ENCODE results near the gene CLEC18B. TPM values are rescaled to one million over a fixed set of nuclear protein-coding genes. Genes with fewer than 3 reads are reported as not detected.
"Not testable (repeated sequence)": the region's sequence is repeated elsewhere in the genome, so short reads cannot be mapped to it uniquely, and the experiment has no call there.

CLEC18B gene
- total RNA-seq, 1 donor from 2014 or later = 0.79 TPM

DNA sequence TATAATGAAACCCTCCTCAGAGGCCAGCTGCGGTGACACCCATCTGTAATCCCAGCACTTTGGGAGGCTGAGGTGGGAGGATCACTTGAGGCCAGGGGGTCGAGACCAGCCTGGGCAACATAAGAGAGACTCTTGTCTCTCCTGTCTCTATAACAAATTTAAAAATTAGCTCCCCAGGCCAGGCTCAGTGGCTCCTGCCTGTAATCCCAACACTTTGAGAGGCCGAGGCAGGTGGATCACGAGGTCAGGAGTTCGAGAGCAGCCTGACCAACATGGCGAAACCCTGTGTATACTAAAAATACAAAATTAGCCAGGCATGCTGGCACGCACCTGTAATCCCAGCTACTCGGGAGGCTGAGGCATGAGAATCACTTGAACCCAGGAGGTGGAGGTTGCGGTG lies 27.1 kb downstream of the CLEC18B start:
- not testable (repeated sequence) for DNase-seq (ENCODE audit: low read depth); H3K4me3 ChIP-seq (ENCODE audit: low read depth, low read length); FAIRE-seq; H3K36me3 ChIP-seq (ENCODE audit: control insufficient read depth, insufficient read depth, low read length); H3K27me3 ChIP-seq (ENCODE audit: control insufficient read depth, insufficient read depth, low read length)

- not testable (repeated sequence) for H3K4me3 ChIP-seq (ENCODE audit: low read depth, low read length); FAIRE-seq; H3K36me3 ChIP-seq (ENCODE audit: control insufficient read depth, insufficient read depth, low read length); H3K27me3 ChIP-seq (ENCODE audit: control insufficient read depth, insufficient read depth, low read length); DNase-seq (ENCODE audit: low read depth)
Observed at GRCh38 chr16:74391454-74392050, 29.7 kb downstream of the CLEC18B start.

DNA sequence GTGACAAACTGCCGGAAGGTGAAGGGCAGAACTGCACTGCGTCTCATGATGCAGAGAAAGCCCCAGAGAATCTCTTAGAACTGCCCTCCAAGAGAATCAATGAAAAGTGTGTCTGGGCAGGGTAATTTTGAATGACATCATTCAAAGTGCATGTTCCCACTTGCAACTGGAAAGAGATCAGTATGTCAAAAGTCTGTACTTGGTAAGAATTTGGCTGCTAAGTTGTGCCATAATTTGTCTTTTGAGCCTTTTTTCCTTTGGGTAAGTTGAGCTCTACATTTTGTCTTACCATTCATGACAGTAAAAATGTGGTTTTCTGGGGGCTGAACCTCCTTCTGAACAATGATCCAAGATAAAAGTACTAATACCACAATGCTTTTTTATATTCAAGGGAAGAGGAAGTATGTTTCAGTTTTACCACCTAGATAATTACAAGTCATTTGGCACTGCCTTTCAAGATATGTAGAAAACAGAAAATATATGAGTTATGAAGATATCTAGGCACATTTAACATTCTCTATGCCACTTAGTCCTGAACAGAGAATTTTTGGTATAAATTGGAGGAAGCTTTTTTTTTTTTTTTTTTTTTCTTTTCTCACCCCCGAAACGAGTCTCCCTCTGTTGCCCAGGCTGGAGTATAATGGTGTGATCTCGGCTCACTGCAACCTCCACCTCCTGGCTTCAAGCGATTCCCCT lies 38.8 kb downstream of the CLEC18B start:
- not testable (repeated sequence) for H3K27me3 ChIP-seq (ENCODE audit: control insufficient read depth, insufficient read depth, low read length); FAIRE-seq; H3K36me3 ChIP-seq (ENCODE audit: control insufficient read depth, insufficient read depth, low read length); H3K4me3 ChIP-seq (ENCODE audit: low read depth, low read length)
- DNase-seq (ENCODE audit: low read depth) = peak; percentile 73

- H3K27me3 ChIP-seq (ENCODE audit: control insufficient read depth, insufficient read depth, low read length); H3K36me3 ChIP-seq (ENCODE audit: control insufficient read depth, insufficient read depth, low read length); FAIRE-seq; DNase-seq (ENCODE audit: low read depth); H3K4me3 ChIP-seq (ENCODE audit: low read depth, low read length): not testable (repeated sequence)
Observed at GRCh38 chr16:74373847-74374184, 47.5 kb downstream of the CLEC18B start.

- no peaks in the 10 kb centered on the region for H3K36me3 ChIP-seq (ENCODE audit: control insufficient read depth, insufficient read depth, low read length)
- no peak for DNase-seq (ENCODE audit: low read depth)
- TF ChIP-seq, protein P1, sequence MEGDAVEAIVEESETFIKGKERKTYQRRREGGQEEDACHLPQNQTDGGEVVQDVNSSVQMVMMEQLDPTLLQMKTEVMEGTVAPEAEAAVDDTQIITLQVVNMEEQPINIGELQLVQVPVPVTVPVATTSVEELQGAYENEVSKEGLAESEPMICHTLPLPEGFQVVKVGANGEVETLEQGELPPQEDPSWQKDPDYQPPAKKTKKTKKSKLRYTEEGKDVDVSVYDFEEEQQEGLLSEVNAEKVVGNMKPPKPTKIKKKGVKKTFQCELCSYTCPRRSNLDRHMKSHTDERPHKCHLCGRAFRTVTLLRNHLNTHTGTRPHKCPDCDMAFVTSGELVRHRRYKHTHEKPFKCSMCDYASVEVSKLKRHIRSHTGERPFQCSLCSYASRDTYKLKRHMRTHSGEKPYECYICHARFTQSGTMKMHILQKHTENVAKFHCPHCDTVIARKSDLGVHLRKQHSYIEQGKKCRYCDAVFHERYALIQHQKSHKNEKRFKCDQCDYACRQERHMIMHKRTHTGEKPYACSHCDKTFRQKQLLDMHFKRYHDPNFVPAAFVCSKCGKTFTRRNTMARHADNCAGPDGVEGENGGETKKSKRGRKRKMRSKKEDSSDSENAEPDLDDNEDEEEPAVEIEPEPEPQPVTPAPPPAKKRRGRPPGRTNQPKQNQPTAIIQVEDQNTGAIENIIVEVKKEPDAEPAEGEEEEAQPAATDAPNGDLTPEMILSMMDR (IDR thresholded peaks at IDR 0.05; ENCODE audit: insufficient read depth, low read length, severe bottlenecking) = no peak
- no peak overlapping the region for H3K4me3 ChIP-seq (ENCODE audit: low read depth, low read length)
- no peak for FAIRE-seq
- no peaks in the 10 kb centered on the region for H3K27me3 ChIP-seq (ENCODE audit: control insufficient read depth, insufficient read depth, low read length)
Observed at GRCh38 chr16:74372953-74373846, 48.1 kb downstream of the CLEC18B start.

- FAIRE-seq = no peak
- TF ChIP-seq, protein P1 (IDR thresholded peaks at IDR 0.05; ENCODE audit: insufficient read depth, low read length, severe bottlenecking) = no peak
- Histone ChIP-seq H3K4me3 (ENCODE audit: low read depth, low read length) (no peak overlapping the region), H3K27me3 (ENCODE audit: control insufficient read depth, insufficient read depth, low read length) (no peaks in the 10 kb centered on the region), H3K36me3 (ENCODE audit: control insufficient read depth, insufficient read depth, low read length) (no peaks in the 10 kb centered on the region)
- no peak for DNase-seq (ENCODE audit: low read depth)
Observed at GRCh38 chr16:74372369-74372768, 48.9 kb downstream of the CLEC18B start.

DNA sequence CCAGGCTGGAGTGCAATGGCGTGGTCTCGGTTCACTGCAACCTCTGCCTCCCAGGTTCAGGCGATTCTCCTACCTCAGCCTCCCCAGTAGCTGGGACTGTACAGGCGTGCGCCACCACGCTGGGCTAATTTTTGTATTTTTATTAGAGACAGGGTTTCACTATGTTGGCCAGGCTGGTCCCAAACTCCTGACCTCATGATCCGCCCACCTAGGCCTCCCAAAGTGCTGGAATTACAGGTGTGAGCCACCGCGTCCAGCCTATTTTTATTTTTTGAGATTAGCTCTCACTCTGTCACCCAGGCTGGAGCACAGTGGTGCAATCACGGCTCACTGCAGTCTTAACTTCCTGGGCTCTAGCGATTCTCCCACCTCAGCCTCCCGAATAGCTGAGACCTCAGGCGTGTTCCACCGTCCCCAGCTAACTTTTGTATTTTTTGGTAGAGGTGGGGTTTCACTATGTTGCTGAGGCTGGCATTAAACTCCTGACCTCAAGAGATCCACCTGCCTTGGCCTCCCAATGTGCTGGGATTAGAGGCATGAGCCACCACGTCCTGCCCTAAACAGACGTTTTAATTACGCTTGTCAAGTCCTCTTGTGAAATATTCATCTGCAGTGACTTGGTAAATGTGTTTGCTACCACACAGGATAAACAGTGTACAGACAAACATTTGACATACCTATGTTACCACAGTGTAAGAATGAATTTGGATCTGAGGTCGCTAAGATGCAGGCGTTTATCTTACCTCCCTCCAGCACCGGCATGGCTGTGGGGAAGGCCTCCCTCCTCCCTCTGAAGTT lies 50.7 kb downstream of the CLEC18B start:
- not testable (repeated sequence) for H3K4me3 ChIP-seq (ENCODE audit: low read depth, low read length); DNase-seq (ENCODE audit: low read depth); FAIRE-seq; H3K36me3 ChIP-seq (ENCODE audit: control insufficient read depth, insufficient read depth, low read length); H3K27me3 ChIP-seq (ENCODE audit: control insufficient read depth, insufficient read depth, low read length)

GRCh38 chr16:74368002-74368911 lies 53.0 kb downstream of the CLEC18B start:
- FAIRE-seq; H3K27me3 ChIP-seq (ENCODE audit: control insufficient read depth, insufficient read depth, low read length); H3K36me3 ChIP-seq (ENCODE audit: control insufficient read depth, insufficient read depth, low read length): not testable (repeated sequence)
- peak; percentile 70 for DNase-seq (ENCODE audit: low read depth)
- H3K4me3 ChIP-seq (ENCODE audit: low read depth, low read length) = peak overlapping the region; percentile 58

DNA sequence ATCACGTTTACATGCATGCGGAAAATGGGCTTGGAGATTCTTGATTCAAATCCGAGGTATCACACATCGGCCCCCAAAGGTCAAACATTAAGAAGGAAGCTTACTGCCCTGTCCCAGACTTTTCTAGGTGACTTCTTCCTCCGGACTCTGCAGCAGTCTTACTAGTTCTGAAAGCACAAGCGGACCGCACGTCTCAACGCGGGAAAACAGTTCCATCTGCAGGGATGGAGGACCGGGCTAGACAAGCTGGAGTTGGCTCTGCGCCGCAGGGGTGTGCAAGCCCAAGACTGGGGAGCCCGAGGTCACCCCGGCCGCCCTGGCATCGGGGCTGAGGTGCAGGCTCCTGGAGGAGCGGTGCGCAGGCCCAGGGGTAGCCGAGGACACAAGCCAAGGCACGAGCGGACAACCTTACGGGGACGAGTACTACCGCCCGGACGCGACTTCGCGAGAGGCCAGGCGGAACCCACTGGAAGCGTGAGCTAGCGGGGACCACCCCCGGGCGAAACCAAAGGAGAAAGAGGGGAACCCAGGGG lies 53.7 kb downstream of the CLEC18B start:
- not testable (repeated sequence) for FAIRE-seq; H3K36me3 ChIP-seq (ENCODE audit: control insufficient read depth, insufficient read depth, low read length); H3K27me3 ChIP-seq (ENCODE audit: control insufficient read depth, insufficient read depth, low read length)
- peak overlapping the region; percentile 58 for H3K4me3 ChIP-seq (ENCODE audit: low read depth, low read length)
- peak; percentile 18 for DNase-seq (ENCODE audit: low read depth)

- not testable (repeated sequence) for H3K4me3 ChIP-seq (ENCODE audit: low read depth, low read length); DNase-seq (ENCODE audit: low read depth); H3K27me3 ChIP-seq (ENCODE audit: control insufficient read depth, insufficient read depth, low read length); H3K36me3 ChIP-seq (ENCODE audit: control insufficient read depth, insufficient read depth, low read length); FAIRE-seq
Observed at GRCh38 chr16:74361646-74362610, 59.4 kb downstream of the CLEC18B start.
